Vagina (tissue), 2 donors: ENCODE results near the gene PAPSS1.

Experiments
- POLR2A ChIP-seq, 2 donors: fragments of 450-650 bp; IDR thresholded peaks; one replicate each; pipeline ENCODE4 v1.6.1; 2017; ENCODE audit warnings: antibody characterized with exemption in 2 of 2, mild to moderate bottlenecking in 2 of 2, moderate library complexity in 2 of 2
- POLR2AphosphoS5 ChIP-seq, 2 donors: sonication (generic); formaldehyde crosslinking; IDR thresholded peaks; one replicate each; pipeline ENCODE4 v1.9.0; 2017; ENCODE audit warnings: antibody characterized with exemption in 2 of 2, mild to moderate bottlenecking in 2 of 2, low read depth in 1 of 2; ENCODE audit not compliant: insufficient read depth in 1 of 2
- TF ChIP-seq, protein P1 (sequence below), 3 experiments: fragments of 450-650 bp in 2 of 3; fragments of 200-600 bp in 1 of 3; sonication (generic) in 1 of 3; IDR thresholded peaks; one replicate each; pipeline ENCODE4 v1.5.1; 2017 to 2019; ENCODE audit warnings: antibody characterized with exemption in 3 of 3, mild to moderate bottlenecking in 2 of 3, moderate library complexity in 2 of 3

DNA sequence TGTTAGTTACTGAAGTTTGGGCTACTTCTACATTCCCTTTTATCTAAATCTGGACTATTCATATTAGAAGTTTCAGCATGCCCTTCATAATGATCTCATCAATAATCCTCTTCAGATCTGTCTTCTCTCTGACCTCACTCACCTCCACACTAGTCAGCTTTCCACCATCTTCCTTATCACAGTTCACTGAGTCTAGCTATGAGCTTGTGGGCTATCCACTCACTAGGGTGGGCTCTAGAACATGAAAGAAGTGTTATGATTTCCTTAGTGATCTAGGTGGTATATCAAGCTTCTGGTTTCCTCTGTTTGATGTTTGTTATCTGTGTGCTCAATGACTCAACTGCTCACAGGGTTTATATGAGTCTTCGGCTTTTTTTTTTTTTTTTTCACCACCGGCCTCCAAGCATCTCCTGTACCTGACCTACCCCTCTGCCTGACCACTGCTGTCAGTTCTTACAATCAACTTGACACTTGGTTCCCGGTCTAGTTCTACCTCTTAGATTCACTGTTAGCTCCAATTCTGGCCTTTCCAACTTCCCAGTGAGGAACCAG, 103.1 kb downstream of the PAPSS1 start:
- TF ChIP-seq, protein P1, sequence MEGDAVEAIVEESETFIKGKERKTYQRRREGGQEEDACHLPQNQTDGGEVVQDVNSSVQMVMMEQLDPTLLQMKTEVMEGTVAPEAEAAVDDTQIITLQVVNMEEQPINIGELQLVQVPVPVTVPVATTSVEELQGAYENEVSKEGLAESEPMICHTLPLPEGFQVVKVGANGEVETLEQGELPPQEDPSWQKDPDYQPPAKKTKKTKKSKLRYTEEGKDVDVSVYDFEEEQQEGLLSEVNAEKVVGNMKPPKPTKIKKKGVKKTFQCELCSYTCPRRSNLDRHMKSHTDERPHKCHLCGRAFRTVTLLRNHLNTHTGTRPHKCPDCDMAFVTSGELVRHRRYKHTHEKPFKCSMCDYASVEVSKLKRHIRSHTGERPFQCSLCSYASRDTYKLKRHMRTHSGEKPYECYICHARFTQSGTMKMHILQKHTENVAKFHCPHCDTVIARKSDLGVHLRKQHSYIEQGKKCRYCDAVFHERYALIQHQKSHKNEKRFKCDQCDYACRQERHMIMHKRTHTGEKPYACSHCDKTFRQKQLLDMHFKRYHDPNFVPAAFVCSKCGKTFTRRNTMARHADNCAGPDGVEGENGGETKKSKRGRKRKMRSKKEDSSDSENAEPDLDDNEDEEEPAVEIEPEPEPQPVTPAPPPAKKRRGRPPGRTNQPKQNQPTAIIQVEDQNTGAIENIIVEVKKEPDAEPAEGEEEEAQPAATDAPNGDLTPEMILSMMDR (IDR thresholded peaks at IDR 0.05) = no peak
- TF ChIP-seq POLR2AphosphoS5 (IDR thresholded peaks at IDR 0.05; ENCODE audit: insufficient read depth in 1 of 2, low read depth in 1 of 2) = no peak
- no peak for TF ChIP-seq POLR2A (IDR thresholded peaks at IDR 0.05)
